OCI-LY7 (cell line): Measurements from ENCODE around the gene SPRY4. TPM values are rescaled to one million over a fixed set of nuclear protein-coding genes. Genes with fewer than 3 reads are reported as not detected.

Source experiments
- BruUV-seq: library from RNA; stranded (reverse); fragments of 400-500 nt; replicated peaks from 2 replicates; lab custom pipeline; 2021; lab: Mats Ljungman, UMichigan
- CTCF ChIA-PET: fragments of 300-600 bp; sonication (Branson Sonifier 250); formaldehyde crosslinking; loops from one replicate; lab custom pipeline; 2022; ENCODE audit warnings: antibody characterized with exemption; ENCODE audit not compliant: unreplicated experiment; lab: Charles Lee
- POLR2A ChIA-PET: fragments of 300-600 bp; sonication (Branson Sonifier 250); formaldehyde crosslinking; loops from one replicate; lab custom pipeline; 2022; ENCODE audit warnings: antibody characterized with exemption; lab: Charles Lee
- DNase-seq: peaks from one replicate; pipeline ENCODE4 v3.0.0-alpha.2; 2015; ENCODE audit warnings: low spot score
- H2AFZ ChIP-seq: fragments of 200-600 bp; sonication (generic), shearing (Covaris generic); 2 replicates; pipeline ENCODE4 v1.6.1; 2014; ENCODE audit warnings: mild to moderate bottlenecking, antibody characterized with exemption, low read length, moderate library complexity
- H3K27ac ChIP-seq: fragments of 200-600 bp; sonication (generic); 2 replicates; pipeline ENCODE4 v1.5.1; 2014; ENCODE audit warnings: mixed run types, low read depth, mild to moderate bottlenecking, moderate library complexity, low read length, inconsistent platforms; ENCODE audit not compliant: poor library complexity, severe bottlenecking
- H3K36me3 ChIP-seq: fragments of 200-600 bp; sonication (generic); 2 replicates; pipeline ENCODE4 v1.6.1; 2014; ENCODE audit warnings: mild to moderate bottlenecking, antibody characterized with exemption, low read length, moderate library complexity, mixed read lengths; ENCODE audit not compliant: insufficient read depth
- H3K4me1 ChIP-seq: fragments of 200-600 bp; sonication (generic); 2 replicates; pipeline ENCODE4 v1.5.1; 2014; ENCODE audit warnings: mild to moderate bottlenecking, low read length; ENCODE audit not compliant: insufficient read depth, poor library complexity, severe bottlenecking
- H3K4me2 ChIP-seq: fragments of 200-600 bp; sonication (generic); 2 replicates; pipeline ENCODE4 v1.6.1; 2014; ENCODE audit warnings: mild to moderate bottlenecking, low read length
- H3K4me3 ChIP-seq: fragments of 200-600 bp; sonication (generic); 2 replicates; pipeline ENCODE4 v1.5.1; 2014; ENCODE audit warnings: mild to moderate bottlenecking, low read depth, low read length; ENCODE audit not compliant: poor library complexity, severe bottlenecking
- H3K79me2 ChIP-seq: fragments of 200-600 bp; sonication (generic); 2 replicates; pipeline ENCODE4 v1.6.1; 2016; ENCODE audit warnings: low read depth, mild to moderate bottlenecking, low read length, moderate library complexity, mixed read lengths; ENCODE audit not compliant: insufficient read depth
- H3K9me2 ChIP-seq: fragments of 200-600 bp; sonication (generic); 2 replicates; pipeline ENCODE4 v1.6.1; 2016; ENCODE audit warnings: mild to moderate bottlenecking, low read length, mixed read lengths; ENCODE audit not compliant: insufficient read depth
- H3K9me3 ChIP-seq: fragments of 200-600 bp; sonication (generic); 2 replicates; pipeline ENCODE4 v1.6.1; 2014; ENCODE audit warnings: mild to moderate bottlenecking, mixed run types, low read length, mixed read lengths
- H4K20me1 ChIP-seq: fragments of 200-600 bp; sonication (generic); 2 replicates; pipeline ENCODE4 v1.6.1; 2014; ENCODE audit warnings: mild to moderate bottlenecking, antibody characterized with exemption, low read length, moderate library complexity, mixed read lengths; ENCODE audit not compliant: insufficient read depth
- CTCF ChIP-seq: fragments of 200-600 bp; sonication (generic); conservative IDR thresholded peaks from 2 replicates; pipeline ENCODE4 v1.5.1; 2014; ENCODE audit warnings: mild to moderate bottlenecking, antibody characterized with exemption, low read length, moderate library complexity, mixed read lengths
- EZH2phosphoT487 ChIP-seq: fragments of 200-600 bp; sonication (generic); IDR thresholded peaks from 2 replicates; pipeline ENCODE4 v1.6.1; 2018; ENCODE audit warnings: low read depth, borderline replicate concordance, mild to moderate bottlenecking, mixed run types, antibody characterized with exemption, low read length, moderate library complexity, mixed read lengths
- intact Hi-C: fragments of 100-400 bp; cut with micrococcal nuclease; formaldehyde crosslinking; loops from one replicate; pipeline ENCODE4 v1.10.0; 2022; ENCODE audit not compliant: unreplicated experiment
- total RNA-seq, 2 experiments: library from RNA; depleted of rRNA in 1 of 2; stranded (reverse); fragments of >200 nt in 1 of 2; shearing (Covaris generic) in 1 of 2; gene quantifications; 2 replicates each; pipeline ENCODE4 v1.2.3, GENCODE V29; 2014 to 2022

SPRY4 gene
- total RNA-seq, 2 experiments from 2014 or later, result not detected

GRCh38 chr5:142289708-142290576 lies 34.9 kb downstream of the SPRY4 start:
- intact Hi-C loops, result no loop called here
- H3K27ac ChIP-seq, result no peak overlapping the region
- no peak overlapping the region for H2AFZ ChIP-seq
- POLR2A ChIA-PET, result no interaction called here
- CTCF ChIA-PET, result no interaction called here
- no peaks in the 10 kb centered on the region for H3K9me2 ChIP-seq
- no peaks in the 10 kb centered on the region for H4K20me1 ChIP-seq
- no TSS peak for BruUV-seq
- no peaks in the 10 kb centered on the region for H3K9me3 ChIP-seq
- no peak for TF ChIP-seq CTCF
- TF ChIP-seq EZH2phosphoT487, result no peak
- no peak overlapping the region for H3K4me3 ChIP-seq
- no peak for DNase-seq
- H3K4me2 ChIP-seq, result no peak overlapping the region
- no peaks in the 10 kb centered on the region for H3K36me3 ChIP-seq
- no peaks in the 10 kb centered on the region for H3K79me2 ChIP-seq
- no peaks in the 10 kb centered on the region for H3K4me1 ChIP-seq

GRCh38 chr5:142287973-142288313 lies 36.9 kb downstream of the SPRY4 start:
- Histone ChIP-seq H2AFZ (no peak overlapping the region), H3K4me1 (no peaks in the 10 kb centered on the region), H3K9me2 (no peaks in the 10 kb centered on the region), H3K4me3 (no peak overlapping the region), H3K9me3 (no peaks in the 10 kb centered on the region), H4K20me1 (no peaks in the 10 kb centered on the region), H3K4me2 (no peak overlapping the region), H3K36me3 (no peaks in the 10 kb centered on the region), H3K79me2 (no peaks in the 10 kb centered on the region), H3K27ac (no peak overlapping the region)
- CTCF ChIA-PET, result no interaction called here
- TF ChIP-seq EZH2phosphoT487, result no peak
- TF ChIP-seq CTCF, result no peak
- BruUV-seq, result no TSS peak
- intact Hi-C loops, result no loop called here
- POLR2A ChIA-PET, result no interaction called here
- DNase-seq, result no peak
